Muscle layer of duodenum (tissue), 2 donors: ENCODE data around the gene BRCA1.
A peak's percentile ranks its signal among the peaks of the same experiment; 100 is the strongest.
"Not testable (repeated sequence)": the region's sequence is repeated elsewhere in the genome, so short reads cannot be mapped to it uniquely, and the experiment has no call there.

Experiments
- H3K27ac ChIP-seq: one replicate; pipeline ENCODE4 v1.7.0; 2013; ENCODE audit warnings: mild to moderate bottlenecking, low read length
- H3K27me3 ChIP-seq: one replicate; pipeline ENCODE4 v1.7.0; 2013; ENCODE audit warnings: low read depth, mild to moderate bottlenecking, control low read depth, low read length
- H3K36me3 ChIP-seq, 2 donors: one replicate each; pipeline ENCODE4 v1.7.0; 2013; ENCODE audit warnings: low read length in 2 of 2, control low read depth in 1 of 2, mild to moderate bottlenecking in 1 of 2; ENCODE audit not compliant: insufficient read depth in 2 of 2, control insufficient read depth in 1 of 2
- H3K4me1 ChIP-seq, 2 donors: one replicate each; pipeline ENCODE4 v1.7.0; 2013; ENCODE audit warnings: low read length in 2 of 2, mild to moderate bottlenecking in 2 of 2, control low read depth in 1 of 2, moderate library complexity in 1 of 2; ENCODE audit not compliant: insufficient read depth in 2 of 2, control insufficient read depth in 1 of 2
- H3K4me3 ChIP-seq, 2 donors: one replicate each; pipeline ENCODE4 v1.7.0; 2013; ENCODE audit warnings: low read length in 2 of 2, low read depth in 1 of 2, mild to moderate bottlenecking in 1 of 2
- H3K9me3 ChIP-seq, 2 donors: one replicate each; pipeline ENCODE4 v1.7.0; 2013; ENCODE audit warnings: low read length in 2 of 2, control low read depth in 1 of 2, mild to moderate bottlenecking in 1 of 2; ENCODE audit not compliant: control insufficient read depth in 1 of 2
- donor health status: healthy.

The BRCA1 gene

DNA sequence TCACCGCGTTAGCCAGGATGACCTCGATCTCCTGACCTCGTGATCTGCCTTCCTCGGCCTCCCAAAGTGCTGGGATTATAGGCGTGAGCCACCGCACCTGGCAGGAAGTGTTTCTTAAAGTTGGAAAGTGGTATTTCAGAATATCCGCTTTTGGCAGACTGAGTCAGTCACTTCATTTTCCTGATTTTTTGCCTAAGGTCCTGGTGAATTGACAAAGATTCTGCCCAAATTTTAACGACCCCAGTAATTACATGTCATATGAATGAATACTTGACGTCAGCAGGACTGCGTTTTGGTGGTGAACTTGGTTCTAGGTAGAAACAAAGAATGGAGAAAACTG, 4.5 kb upstream of the BRCA1 start:
- H3K4me3 ChIP-seq = no peak overlapping the region
- H3K27me3 ChIP-seq = no peaks in the 10 kb centered on the region
- peaks cover 0 to 16% of the 10 kb centered on the region in 2 donors for H3K36me3 ChIP-seq
- no peaks in the 10 kb centered on the region for H3K9me3 ChIP-seq
- peaks cover 3 to 12% of the 10 kb centered on the region in 2 donors for H3K4me1 ChIP-seq
- peak overlapping the region; percentile 8 for H3K27ac ChIP-seq

DNA sequence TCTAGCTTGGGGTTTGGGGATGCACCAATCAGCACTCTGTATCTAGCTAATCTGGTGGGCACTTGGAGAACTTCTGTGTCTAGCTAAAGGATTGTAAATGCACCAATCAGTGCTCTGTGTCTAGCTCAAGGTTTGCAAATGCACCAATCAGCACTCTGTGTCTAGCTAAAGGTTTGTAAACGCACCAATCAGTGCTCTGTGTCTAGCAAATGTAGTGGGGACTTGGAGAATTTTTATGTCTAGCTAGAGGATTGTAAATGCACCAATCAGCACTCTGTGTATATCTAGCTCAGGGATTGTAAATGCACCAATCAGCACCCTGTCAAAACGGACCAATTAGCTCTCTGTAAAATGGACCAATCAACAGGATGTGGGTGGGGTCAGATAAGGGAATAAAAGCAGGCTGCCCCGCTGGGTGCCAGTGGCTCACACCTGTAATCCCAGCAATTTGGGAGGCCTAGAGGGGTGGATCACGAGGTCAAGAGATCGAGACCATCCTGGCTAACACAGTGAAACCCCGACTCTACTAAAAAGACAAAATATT, 2.2 kb upstream of the BRCA1 start:
- H3K4me1 ChIP-seq = peaks cover 3 to 18% of the 10 kb centered on the region in 2 donors
- not testable (repeated sequence) for H3K4me3 ChIP-seq, H3K27ac ChIP-seq, H3K9me3 ChIP-seq, H3K36me3 ChIP-seq, H3K27me3 ChIP-seq

DNA sequence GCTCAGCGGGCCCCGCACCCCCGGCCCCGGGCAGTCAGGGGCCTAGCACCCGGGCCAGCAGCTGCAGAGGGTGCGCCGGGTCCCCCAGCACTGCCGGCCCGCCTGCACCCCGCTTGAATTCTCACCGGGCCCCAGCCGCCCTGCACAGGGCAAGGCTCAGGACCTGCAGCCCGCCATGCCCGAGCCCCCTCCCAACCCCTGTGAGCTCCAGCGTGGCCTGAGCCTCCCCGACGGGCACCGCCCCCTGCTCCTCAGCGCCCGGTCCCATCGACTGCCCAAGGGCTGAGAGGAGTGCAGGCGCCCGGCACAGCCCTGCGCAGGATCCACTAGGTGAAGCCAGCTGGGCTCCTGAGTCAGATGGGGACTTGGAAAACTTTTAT, 1.7 kb upstream of the BRCA1 start:
- Histone ChIP-seq H3K36me3 (peaks cover 0 to 2% of the 10 kb centered on the region in 2 donors), H3K4me1 (peaks cover 3 to 18% of the 10 kb centered on the region in 2 donors), H3K4me3 (peak overlapping the region in 1 of 2 donors; percentile 83), H3K9me3 (no peaks in the 10 kb centered on the region), H3K27me3 (no peaks in the 10 kb centered on the region), H3K27ac (no peak overlapping the region)

DNA sequence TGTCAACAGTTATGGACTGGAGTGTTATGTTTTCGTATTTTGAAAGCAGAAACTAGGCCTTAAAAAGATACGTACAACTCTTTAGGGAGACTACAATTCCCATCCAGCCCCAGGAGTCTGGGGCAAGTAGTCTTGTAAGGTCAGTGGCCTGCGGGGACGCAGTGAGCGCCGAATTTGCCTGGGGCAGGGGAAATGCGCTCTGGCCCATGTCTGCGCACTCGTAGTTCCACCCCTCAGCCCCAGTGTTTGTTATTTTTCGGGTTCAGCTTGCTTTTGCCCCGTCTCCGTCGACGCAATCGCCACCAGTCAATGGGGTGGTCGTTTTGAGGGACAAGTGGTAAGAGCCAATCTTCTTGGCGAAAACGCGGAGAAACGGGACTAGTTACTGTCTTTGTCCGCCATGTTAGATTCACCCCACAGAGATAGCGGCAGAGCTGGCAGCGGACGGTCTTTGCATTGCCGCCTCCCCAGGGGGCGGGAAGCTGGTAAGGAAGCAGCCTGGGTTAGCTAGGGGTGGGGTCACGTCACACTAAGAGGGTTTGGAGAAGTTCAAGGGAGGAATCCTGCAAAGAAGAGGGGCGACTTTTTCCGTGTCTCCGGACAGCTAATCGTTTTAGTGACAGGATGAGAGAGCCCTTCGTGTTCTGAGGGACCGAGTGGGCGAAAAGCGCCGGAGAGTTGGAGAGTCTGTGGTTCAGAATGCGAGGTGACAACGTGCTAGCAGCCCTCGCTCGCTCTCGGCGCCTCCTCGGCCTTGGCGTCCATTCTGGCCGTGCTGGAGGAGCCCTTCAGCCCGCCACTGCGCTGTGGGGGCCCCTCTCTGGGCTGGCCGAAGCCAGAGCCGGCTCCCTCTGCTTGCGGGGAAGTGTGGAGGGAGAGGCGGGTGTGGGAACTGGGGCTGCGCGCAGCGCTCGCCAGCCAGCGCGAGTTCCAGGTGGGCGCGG, 1.1 kb upstream of the BRCA1 start:
- peak overlapping the region; percentile 83 to 96 for H3K4me3 ChIP-seq
- H3K36me3 ChIP-seq = no peaks in the 10 kb centered on the region
- no peaks in the 10 kb centered on the region for H3K9me3 ChIP-seq
- H3K4me1 ChIP-seq = peaks cover 3 to 18% of the 10 kb centered on the region in 2 donors
- H3K27ac ChIP-seq = peak overlapping the region; percentile 97
- no peaks in the 10 kb centered on the region for H3K27me3 ChIP-seq

DNA sequence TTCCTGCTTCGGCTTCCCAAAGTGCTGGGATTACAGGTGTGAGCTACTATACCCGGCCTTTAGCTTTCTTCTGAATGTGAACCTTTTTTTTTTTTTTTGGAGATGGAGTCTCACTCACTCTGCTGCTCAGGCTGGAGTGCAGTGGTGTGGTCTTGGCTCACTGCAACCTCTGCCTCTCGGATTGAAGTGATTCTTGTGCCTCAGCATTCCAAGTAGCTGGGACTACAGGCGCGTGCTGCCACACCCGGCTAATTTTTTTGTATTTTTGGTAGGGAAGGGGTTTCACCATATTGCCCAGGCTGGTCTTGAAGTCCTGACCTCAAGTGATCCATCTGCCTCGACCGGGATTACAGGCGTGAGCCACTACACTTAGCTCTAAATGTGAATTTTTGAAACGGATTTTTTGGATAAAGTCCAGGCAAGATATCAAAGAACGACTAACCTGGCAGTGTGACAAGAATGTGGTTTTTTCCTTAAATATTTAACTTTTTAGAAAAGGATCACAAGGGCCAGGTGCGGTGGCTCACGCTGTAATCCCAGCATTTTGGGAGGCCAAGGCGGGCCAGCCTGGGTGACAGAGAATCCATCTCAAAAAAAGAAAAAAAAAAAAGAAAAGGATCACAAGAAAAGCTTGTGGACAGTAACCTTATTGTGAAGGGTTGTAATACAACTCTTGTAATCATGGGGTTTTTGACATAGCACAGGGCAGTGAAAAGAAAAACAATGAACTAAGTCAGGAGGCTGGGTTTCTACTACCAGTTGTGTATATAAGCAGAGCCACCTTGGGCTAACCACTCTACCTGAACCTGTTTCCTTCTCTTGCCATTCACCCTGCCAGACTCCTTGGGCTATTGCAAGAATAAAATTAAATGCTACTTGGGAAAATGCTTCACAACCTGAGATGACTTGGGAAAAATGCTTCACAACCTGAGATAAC, 6.2 kb downstream of the BRCA1 start:
- Histone ChIP-seq H3K27me3 (no peaks in the 10 kb centered on the region), H3K9me3 (no peaks in the 10 kb centered on the region), H3K4me3 (no peak overlapping the region), H3K27ac (no peak overlapping the region), H3K36me3 (no peaks in the 10 kb centered on the region), H3K4me1 (no peaks in the 10 kb centered on the region)

DNA sequence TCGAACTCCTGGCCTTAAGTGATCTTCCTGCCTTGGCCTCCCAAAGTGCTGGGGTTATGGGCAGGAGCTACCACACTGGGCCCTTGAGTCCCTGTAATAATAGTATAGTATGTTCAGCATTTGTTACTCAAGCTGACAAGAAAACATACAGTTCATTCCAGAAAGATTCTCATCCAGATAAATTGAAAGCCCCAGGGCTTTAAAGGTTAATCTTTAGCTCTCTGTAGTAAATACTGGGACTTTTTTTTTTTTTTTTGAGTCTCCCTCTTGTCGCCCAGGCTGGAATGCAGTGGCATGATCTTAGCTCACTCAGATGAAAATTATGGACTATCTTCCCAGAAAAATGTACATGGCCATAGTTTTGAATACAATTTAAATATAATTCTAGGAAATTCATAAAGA, 11.0 kb downstream of the BRCA1 start:
- H3K4me3 ChIP-seq = no peak overlapping the region
- no peaks in the 10 kb centered on the region for H3K36me3 ChIP-seq
- no peaks in the 10 kb centered on the region for H3K9me3 ChIP-seq
- no peaks in the 10 kb centered on the region for H3K4me1 ChIP-seq
- H3K27ac ChIP-seq = no peak overlapping the region
- no peaks in the 10 kb centered on the region for H3K27me3 ChIP-seq

DNA sequence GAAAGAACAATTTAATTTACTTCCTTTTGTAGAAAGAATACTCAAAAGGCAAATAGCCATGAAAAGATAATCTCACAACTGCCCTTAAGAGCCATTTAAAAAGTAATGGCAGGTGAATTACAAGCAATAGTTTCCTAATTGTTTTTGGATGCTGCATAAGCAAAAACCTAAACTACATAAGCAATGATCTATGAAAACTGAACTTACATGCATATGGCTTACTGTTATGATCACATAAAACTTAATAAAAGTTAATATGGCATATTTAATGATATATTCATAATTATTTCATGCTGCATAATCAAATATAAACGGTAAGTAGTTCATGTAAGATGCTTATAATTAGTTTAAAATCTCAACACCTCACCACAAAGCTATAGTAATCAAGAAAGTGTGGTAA, 18.6 kb downstream of the BRCA1 start:
- Histone ChIP-seq H3K9me3 (no peaks in the 10 kb centered on the region), H3K4me1 (no peaks in the 10 kb centered on the region), H3K27me3 (no peaks in the 10 kb centered on the region), H3K4me3 (no peak overlapping the region), H3K36me3 (no peaks in the 10 kb centered on the region), H3K27ac (no peak overlapping the region)

DNA sequence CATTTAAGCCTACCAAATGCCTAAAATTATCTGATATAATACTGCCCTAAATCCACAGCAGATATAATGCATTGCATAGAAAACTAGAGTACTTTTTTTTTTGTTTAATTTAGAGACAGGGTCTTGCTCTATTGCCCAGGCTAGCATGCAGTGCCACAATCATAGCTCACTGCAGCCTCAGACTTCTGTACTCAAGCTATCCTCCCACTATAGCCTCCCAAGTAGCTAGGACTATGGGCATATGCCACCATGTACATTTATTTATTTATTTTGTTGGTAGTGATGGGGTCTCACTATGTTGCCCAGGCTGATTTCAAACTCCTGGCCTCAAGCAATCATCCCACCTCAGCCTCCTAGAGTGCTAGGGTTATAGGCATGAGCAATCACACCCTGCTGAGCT, 20.0 kb downstream of the BRCA1 start:
- H3K36me3 ChIP-seq = no peaks in the 10 kb centered on the region
- no peaks in the 10 kb centered on the region for H3K4me1 ChIP-seq
- H3K4me3 ChIP-seq = no peak overlapping the region
- no peaks in the 10 kb centered on the region for H3K27me3 ChIP-seq
- H3K9me3 ChIP-seq = no peaks in the 10 kb centered on the region
- H3K27ac ChIP-seq = no peak overlapping the region

DNA sequence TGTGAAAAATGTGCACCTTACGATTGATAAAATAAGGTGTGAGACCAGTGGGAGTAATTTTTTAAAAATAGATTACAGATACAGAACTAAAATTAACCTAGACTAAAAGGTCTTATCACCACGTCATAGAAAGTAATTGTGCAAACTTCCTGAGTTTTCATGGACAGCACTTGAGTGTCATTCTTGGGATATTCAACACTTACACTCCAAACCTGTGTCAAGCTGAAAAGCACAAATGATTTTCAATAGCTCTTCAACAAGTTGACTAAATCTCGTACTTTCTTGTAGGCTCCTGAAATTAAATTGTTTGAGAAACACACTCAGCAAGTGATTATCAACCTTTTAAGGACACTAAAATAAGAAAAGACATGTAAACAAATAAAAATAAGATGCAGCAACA, 20.5 kb downstream of the BRCA1 start:
- Histone ChIP-seq H3K9me3 (no peaks in the 10 kb centered on the region), H3K4me3 (no peak overlapping the region), H3K4me1 (no peaks in the 10 kb centered on the region), H3K27ac (no peak overlapping the region), H3K36me3 (peaks cover 0 to 3% of the 10 kb centered on the region in 2 donors), H3K27me3 (no peaks in the 10 kb centered on the region)

DNA sequence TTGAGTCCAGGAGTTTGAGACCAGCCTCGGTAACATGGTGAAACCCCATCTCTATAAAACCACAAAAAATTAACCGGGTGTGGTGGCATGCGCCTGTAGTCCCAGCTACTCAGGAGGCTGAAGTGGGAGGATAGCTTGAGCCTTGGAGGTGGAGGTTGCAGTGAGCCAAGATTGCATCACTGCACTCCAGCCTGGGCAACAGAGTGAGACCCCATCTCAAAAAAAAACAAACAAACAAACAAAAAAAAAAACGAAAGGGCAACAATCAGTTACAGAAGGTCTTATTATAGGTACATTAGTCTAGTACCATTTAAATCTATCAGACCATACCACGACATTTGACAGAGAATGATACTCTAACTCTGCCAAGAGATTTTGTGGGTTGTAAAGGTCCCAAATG, 29.8 kb downstream of the BRCA1 start:
- H3K27me3 ChIP-seq, H3K4me1 ChIP-seq, H3K9me3 ChIP-seq, H3K4me3 ChIP-seq, H3K36me3 ChIP-seq, H3K27ac ChIP-seq: not testable (repeated sequence)

DNA sequence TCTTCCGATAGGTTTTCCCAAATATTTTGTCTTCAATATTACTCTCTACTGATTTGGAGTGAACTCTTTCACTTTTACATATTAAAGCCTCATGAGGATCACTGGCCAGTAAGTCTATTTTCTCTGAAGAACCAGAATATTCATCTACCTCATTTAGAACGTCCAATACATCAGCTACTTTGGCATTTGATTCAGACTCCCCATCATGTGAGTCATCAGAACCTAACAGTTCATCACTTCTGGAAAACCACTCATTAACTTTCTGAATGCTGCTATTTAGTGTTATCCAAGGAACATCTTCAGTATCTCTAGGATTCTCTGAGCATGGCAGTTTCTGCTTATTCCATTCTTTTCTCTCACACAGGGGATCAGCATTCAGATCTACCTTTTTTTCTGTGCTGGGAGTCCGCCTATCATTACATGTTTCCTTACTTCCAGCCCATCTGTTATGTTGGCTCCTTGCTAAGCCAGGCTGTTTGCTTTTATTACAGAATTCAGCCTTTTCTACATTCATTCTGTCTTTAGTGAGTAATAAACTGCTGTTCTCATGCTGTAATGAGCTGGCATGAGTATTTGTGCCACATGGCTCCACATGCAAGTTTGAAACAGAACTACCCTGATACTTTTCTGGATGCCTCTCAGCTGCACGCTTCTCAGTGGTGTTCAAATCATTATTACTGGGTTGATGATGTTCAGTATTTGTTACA, 30.9 kb downstream of the BRCA1 start:
- Histone ChIP-seq H3K36me3 (peaks cover 0 to 4% of the 10 kb centered on the region in 2 donors), H3K4me3 (no peak overlapping the region), H3K27ac (no peak overlapping the region)

More for the DNA sequence above, 30.9 kb downstream of the BRCA1 start:
- Histone ChIP-seq H3K9me3 (no peaks in the 10 kb centered on the region), H3K4me1 (no peaks in the 10 kb centered on the region), H3K27me3 (no peaks in the 10 kb centered on the region)
